ENCODE measurements around the gene TENT4B.

Gene TENT4B

GRCh38 chr16:50209546-50210265 is 56.6 kb downstream of the TENT4B start:
- H3K9ac ChIP-seq (ENCODE audit: low read depth in 1 of 2, low read length in 2 of 2), result peak overlapping the region in 1 of 2 donors; percentile 8
- H3K27ac ChIP-seq (ENCODE audit: low read depth, low read length), result no peak overlapping the region

GRCh38 chr16:50210266-50211038 is 57.3 kb downstream of the TENT4B start:
- Histone ChIP-seq H3K4me1 (ENCODE audit: control insufficient read depth in 1 of 2, insufficient read depth in 2 of 2, low read length in 2 of 2) (peaks cover 29 to 36% of the 10 kb centered on the region in 2 donors), H3K9me3 (ENCODE audit: control insufficient read depth in 1 of 2, low read length in 2 of 2) (no peaks in the 10 kb centered on the region), H3K36me3 (ENCODE audit: control insufficient read depth in 1 of 2, insufficient read depth in 2 of 2, low read length in 2 of 2) (peaks cover 3 to 23% of the 10 kb centered on the region in 2 donors), H3K9ac (ENCODE audit: low read depth in 1 of 2, low read length in 2 of 2) (peak overlapping the region in 1 of 2 donors; percentile 8), H3K27me3 (ENCODE audit: control insufficient read depth in 1 of 2, insufficient read depth in 2 of 2, low read length in 2 of 2) (no peaks in the 10 kb centered on the region), H3K4me3 (ENCODE audit: low read depth in 1 of 2, low read length in 2 of 2) (no peak overlapping the region), H3K27ac (ENCODE audit: low read depth, low read length) (no peak overlapping the region)

More at GRCh38 chr16:50209546-50210265, 56.6 kb downstream of the TENT4B start:
- Histone ChIP-seq H3K9me3 (ENCODE audit: control insufficient read depth in 1 of 2, low read length in 2 of 2) (no peaks in the 10 kb centered on the region), H3K4me3 (ENCODE audit: low read depth in 1 of 2, low read length in 2 of 2) (no peak overlapping the region), H3K27me3 (ENCODE audit: control insufficient read depth in 1 of 2, insufficient read depth in 2 of 2, low read length in 2 of 2) (no peaks in the 10 kb centered on the region), H3K36me3 (ENCODE audit: control insufficient read depth in 1 of 2, insufficient read depth in 2 of 2, low read length in 2 of 2) (peaks cover 3 to 20% of the 10 kb centered on the region in 2 donors), H3K4me1 (ENCODE audit: control insufficient read depth in 1 of 2, insufficient read depth in 2 of 2, low read length in 2 of 2) (peaks cover 32 to 36% of the 10 kb centered on the region in 2 donors)

- Histone ChIP-seq H3K27ac (ENCODE audit: low read depth, low read length) (no peak overlapping the region), H3K36me3 (ENCODE audit: control insufficient read depth in 1 of 2, insufficient read depth in 2 of 2, low read length in 2 of 2) (peaks cover 8 to 48% of the 10 kb centered on the region in 2 donors), H3K4me1 (ENCODE audit: control insufficient read depth in 1 of 2, insufficient read depth in 2 of 2, low read length in 2 of 2) (peaks cover 18 to 19% of the 10 kb centered on the region in 2 donors)
Measured at GRCh38 chr16:50213939-50214519, 60.9 kb downstream of the TENT4B start.

GRCh38 chr16:50215680-50216079 is 62.6 kb downstream of the TENT4B start:
- Histone ChIP-seq H3K27me3 (ENCODE audit: control insufficient read depth in 1 of 2, insufficient read depth in 2 of 2, low read length in 2 of 2) (no peaks in the 10 kb centered on the region), H3K4me3 (ENCODE audit: low read depth in 1 of 2, low read length in 2 of 2) (no peak overlapping the region), H3K36me3 (ENCODE audit: control insufficient read depth in 1 of 2, insufficient read depth in 2 of 2, low read length in 2 of 2) (peaks cover 8 to 57% of the 10 kb centered on the region in 2 donors), H3K27ac (ENCODE audit: low read depth, low read length) (no peak overlapping the region), H3K9me3 (ENCODE audit: control insufficient read depth in 1 of 2, low read length in 2 of 2) (no peaks in the 10 kb centered on the region), H3K9ac (ENCODE audit: low read depth in 1 of 2, low read length in 2 of 2) (no peak overlapping the region), H3K4me1 (ENCODE audit: control insufficient read depth in 1 of 2, insufficient read depth in 2 of 2, low read length in 2 of 2) (peaks cover 2 to 3% of the 10 kb centered on the region in 2 donors)

More at GRCh38 chr16:50213939-50214519, 60.9 kb downstream of the TENT4B start:
- Histone ChIP-seq H3K4me3 (ENCODE audit: low read depth in 1 of 2, low read length in 2 of 2) (no peak overlapping the region), H3K9me3 (ENCODE audit: control insufficient read depth in 1 of 2, low read length in 2 of 2) (no peaks in the 10 kb centered on the region), H3K27me3 (ENCODE audit: control insufficient read depth in 1 of 2, insufficient read depth in 2 of 2, low read length in 2 of 2) (no peaks in the 10 kb centered on the region), H3K9ac (ENCODE audit: low read depth in 1 of 2, low read length in 2 of 2) (no peak overlapping the region)

GRCh38 chr16:50216231-50216630 is 63.1 kb downstream of the TENT4B start:
- Histone ChIP-seq H3K27ac (ENCODE audit: low read depth, low read length) (no peak overlapping the region), H3K4me1 (ENCODE audit: control insufficient read depth in 1 of 2, insufficient read depth in 2 of 2, low read length in 2 of 2) (no peaks in the 10 kb centered on the region), H3K4me3 (ENCODE audit: low read depth in 1 of 2, low read length in 2 of 2) (no peak overlapping the region), H3K36me3 (ENCODE audit: control insufficient read depth in 1 of 2, insufficient read depth in 2 of 2, low read length in 2 of 2) (peaks cover 8 to 59% of the 10 kb centered on the region in 2 donors), H3K27me3 (ENCODE audit: control insufficient read depth in 1 of 2, insufficient read depth in 2 of 2, low read length in 2 of 2) (no peaks in the 10 kb centered on the region), H3K9ac (ENCODE audit: low read depth in 1 of 2, low read length in 2 of 2) (no peak overlapping the region), H3K9me3 (ENCODE audit: control insufficient read depth in 1 of 2, low read length in 2 of 2) (no peaks in the 10 kb centered on the region)

- H3K27me3 ChIP-seq (ENCODE audit: control insufficient read depth in 1 of 2, insufficient read depth in 2 of 2, low read length in 2 of 2), result no peaks in the 10 kb centered on the region
- no peaks in the 10 kb centered on the region for H3K9me3 ChIP-seq (ENCODE audit: control insufficient read depth in 1 of 2, low read length in 2 of 2)
- no peak overlapping the region for H3K4me3 ChIP-seq (ENCODE audit: low read depth in 1 of 2, low read length in 2 of 2)
- no peaks in the 10 kb centered on the region for H3K4me1 ChIP-seq (ENCODE audit: control insufficient read depth in 1 of 2, insufficient read depth in 2 of 2, low read length in 2 of 2)
- no peak overlapping the region for H3K9ac ChIP-seq (ENCODE audit: low read depth in 1 of 2, low read length in 2 of 2)
- H3K27ac ChIP-seq (ENCODE audit: low read depth, low read length), result no peak overlapping the region
- peaks cover 18 to 64% of the 10 kb centered on the region in 2 donors for H3K36me3 ChIP-seq (ENCODE audit: control insufficient read depth in 1 of 2, insufficient read depth in 2 of 2, low read length in 2 of 2)
Measured at GRCh38 chr16:50219402-50219975, 66.4 kb downstream of the TENT4B start.

- Histone ChIP-seq H3K4me3 (ENCODE audit: low read depth in 1 of 2, low read length in 2 of 2) (no peak overlapping the region), H3K36me3 (ENCODE audit: control insufficient read depth in 1 of 2, insufficient read depth in 2 of 2, low read length in 2 of 2) (peaks cover 32 to 73% of the 10 kb centered on the region in 2 donors), H3K27me3 (ENCODE audit: control insufficient read depth in 1 of 2, insufficient read depth in 2 of 2, low read length in 2 of 2) (no peaks in the 10 kb centered on the region), H3K9ac (ENCODE audit: low read depth in 1 of 2, low read length in 2 of 2) (no peak overlapping the region), H3K9me3 (ENCODE audit: control insufficient read depth in 1 of 2, low read length in 2 of 2) (no peaks in the 10 kb centered on the region), H3K27ac (ENCODE audit: low read depth, low read length) (no peak overlapping the region), H3K4me1 (ENCODE audit: control insufficient read depth in 1 of 2, insufficient read depth in 2 of 2, low read length in 2 of 2) (no peaks in the 10 kb centered on the region)
Measured at GRCh38 chr16:50224286-50224685, 71.2 kb downstream of the TENT4B start.

- Histone ChIP-seq H3K4me3 (ENCODE audit: low read depth in 1 of 2, low read length in 2 of 2) (no peak overlapping the region), H3K9ac (ENCODE audit: low read depth in 1 of 2, low read length in 2 of 2) (no peak overlapping the region), H3K4me1 (ENCODE audit: control insufficient read depth in 1 of 2, insufficient read depth in 2 of 2, low read length in 2 of 2) (no peaks in the 10 kb centered on the region), H3K27ac (ENCODE audit: low read depth, low read length) (no peak overlapping the region), H3K9me3 (ENCODE audit: control insufficient read depth in 1 of 2, low read length in 2 of 2) (no peaks in the 10 kb centered on the region), H3K27me3 (ENCODE audit: control insufficient read depth in 1 of 2, insufficient read depth in 2 of 2, low read length in 2 of 2) (no peaks in the 10 kb centered on the region), H3K36me3 (ENCODE audit: control insufficient read depth in 1 of 2, insufficient read depth in 2 of 2, low read length in 2 of 2) (peaks cover 32 to 63% of the 10 kb centered on the region in 2 donors)
Measured at GRCh38 chr16:50227120-50227519, 74.0 kb downstream of the TENT4B start.

GRCh38 chr16:50227665-50228064 is 74.6 kb downstream of the TENT4B start:
- Histone ChIP-seq H3K4me1 (ENCODE audit: control insufficient read depth in 1 of 2, insufficient read depth in 2 of 2, low read length in 2 of 2) (no peaks in the 10 kb centered on the region), H3K36me3 (ENCODE audit: control insufficient read depth in 1 of 2, insufficient read depth in 2 of 2, low read length in 2 of 2) (peaks cover 32 to 57% of the 10 kb centered on the region in 2 donors)

More at GRCh38 chr16:50227665-50228064, 74.6 kb downstream of the TENT4B start:
- Histone ChIP-seq H3K27me3 (ENCODE audit: control insufficient read depth in 1 of 2, insufficient read depth in 2 of 2, low read length in 2 of 2) (no peaks in the 10 kb centered on the region), H3K9ac (ENCODE audit: low read depth in 1 of 2, low read length in 2 of 2) (no peak overlapping the region), H3K4me3 (ENCODE audit: low read depth in 1 of 2, low read length in 2 of 2) (no peak overlapping the region), H3K27ac (ENCODE audit: low read depth, low read length) (no peak overlapping the region), H3K9me3 (ENCODE audit: control insufficient read depth in 1 of 2, low read length in 2 of 2) (no peaks in the 10 kb centered on the region)

Measured in duodenal mucosa (tissue), 2 donors.